Motor neuron (in vitro differentiated cells): ENCODE measurements around the gene FGFBP1. TPM values are rescaled to one million over a fixed set of nuclear protein-coding genes. Genes with fewer than 3 reads are reported as not detected.
A peak's percentile ranks its signal among the peaks of the same experiment; 100 is the strongest.
"Not testable (repeated sequence)": the region's sequence is repeated elsewhere in the genome, so short reads cannot be mapped to it uniquely, and the experiment has no call there.

ENCODE experiments used
- ATAC-seq, 8 experiments: fragments of 200-7000 bp; cut with Tn5 transposase; replicated peaks in 6 of 8; 2 replicates each; pipeline ENCODE4 v1.8.0; 2021; ENCODE audit warnings: mild to moderate bottlenecking in 8 of 8, moderate library complexity in 8 of 8
- H3K27ac ChIP-seq, 2 donors: fragments of 250-450 bp; sonication (Bioruptor Pico); 2 replicates each; pipeline ENCODE4 v1.9.0; 2021; ENCODE audit warnings: antibody characterized with exemption in 2 of 2, mild to moderate bottlenecking in 2 of 2, moderate library complexity in 1 of 2
- H3K4me1 ChIP-seq, 2 donors: fragments of 250-450 bp; sonication (Bioruptor Pico); replicated peaks in 1 of 2; 2 replicates each; pipeline ENCODE4 v1.6.1; 2021; ENCODE audit warnings: antibody characterized with exemption in 2 of 2, mild to moderate bottlenecking in 2 of 2, moderate library complexity in 1 of 2
- H3K4me3 ChIP-seq, 5 donors: fragments of 250-450 bp; sonication (Bioruptor Pico); 2 replicates each; pipeline ENCODE4 v1.9.0; 2021; ENCODE audit warnings: antibody characterized with exemption in 5 of 5, mild to moderate bottlenecking in 5 of 5, moderate library complexity in 4 of 5
- WGBS, 10 experiments: fragments of 450-650 bp; shearing (Covaris generic); methylation state at CpG; one replicate each; pipeline ENCODE4 v1.0.0; 2022; 5-methylcytosine and 5-hydroxymethylcytosine counted together
- in situ Hi-C, 9 experiments: fragments of 400-800 bp; cut with MboI; loops; one replicate each; pipeline ENCODE4 v1.15.0; 2021; ENCODE audit warnings: low sequenced_read_pairs in 9 of 9, low pct_unique_long_range_greater_than_20kb in 2 of 9; ENCODE audit not compliant: unreplicated experiment in 9 of 9
- total RNA-seq, 8 experiments: library from RNA; unstranded; fragments of 300-600 nt; gene quantifications; 2 replicates each; pipeline versions ENCODE4 v1.2.3 to v1.2.4, GENCODE V29; 2022

The FGFBP1 gene
- total RNA-seq, 8 experiments from 2014 or later, result 0.14 to 10.7 (median 1.2) TPM; not detected in 4

DNA sequence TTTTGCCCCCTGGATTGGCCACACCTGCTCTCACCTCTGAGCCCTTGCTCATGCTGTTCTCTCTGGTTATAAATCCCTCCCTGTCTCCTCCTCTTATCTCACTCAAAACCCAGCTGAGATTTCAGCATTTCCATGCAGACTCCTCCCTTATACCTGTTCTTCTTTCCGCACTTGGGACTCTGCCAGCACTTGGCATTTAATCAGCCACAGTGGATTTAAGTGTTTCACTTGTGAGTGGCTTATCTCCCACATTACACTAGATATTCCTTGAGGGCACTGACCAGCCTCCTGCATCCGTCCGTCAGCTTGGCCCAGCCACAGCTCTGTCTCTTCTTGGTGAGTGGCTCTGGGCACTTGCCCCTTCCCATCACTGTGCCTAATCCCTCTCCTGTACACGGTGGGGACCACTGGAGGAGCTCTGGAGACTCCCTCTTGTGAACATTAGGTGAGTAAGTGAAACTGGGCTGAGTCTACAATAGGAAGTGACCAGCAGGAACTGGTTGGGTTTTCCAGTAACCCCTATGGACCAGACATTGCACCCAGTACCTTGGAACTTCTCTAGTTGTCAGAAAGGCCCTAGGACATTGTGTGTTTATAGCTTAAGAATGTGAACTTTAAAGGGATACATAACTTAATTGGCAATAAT, 19.9 kb downstream of the FGFBP1 start:
- ATAC-seq, result no peak
- H3K4me1 ChIP-seq, result no peaks in the 10 kb centered on the region
- H3K4me3 ChIP-seq, result no peak overlapping the region
- WGBS, 10 experiments, result 21 to 100% (median 94%) methylated on average over 1 to 4 of the region's 4 CpGs; no CpG with 5 or more reads in 4 of the 10 experiments
- in situ Hi-C loops, result no loop called here
- no peak overlapping the region for H3K27ac ChIP-seq

DNA sequence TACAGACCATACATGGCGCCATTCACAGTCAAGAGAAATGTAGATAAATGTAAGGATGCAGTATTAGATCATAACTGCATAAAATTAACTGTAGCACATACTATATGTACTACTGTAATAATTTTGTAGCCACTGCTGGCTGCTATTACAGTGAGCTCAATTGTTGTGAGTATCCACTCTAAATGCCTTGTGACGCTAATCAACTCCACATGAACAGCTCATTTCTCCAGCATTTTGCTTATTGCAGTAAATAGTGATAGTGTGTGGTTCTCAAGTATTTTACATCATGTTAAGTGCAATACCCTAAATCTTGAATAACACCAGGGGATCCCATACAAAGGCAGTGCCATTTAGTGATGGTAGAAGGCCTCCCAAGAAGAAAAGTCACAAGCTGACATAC, 21.2 kb downstream of the FGFBP1 start:
- Histone ChIP-seq H3K27ac (no peak overlapping the region), H3K4me3 (no peak overlapping the region), H3K4me1 (no peaks in the 10 kb centered on the region)
- in situ Hi-C loops, result no loop called here
- WGBS, 10 experiments, result 29 to 100% (median 70%) methylated on average over 1 to 2 of the region's 2 CpGs; no CpG with 5 or more reads in 4 of the 10 experiments
- ATAC-seq, result no peak

- H3K4me3 ChIP-seq, H3K4me1 ChIP-seq, in situ Hi-C loops, ATAC-seq, H3K27ac ChIP-seq: not testable (repeated sequence)
- WGBS, 10 experiments, result 27 to 81% (median 50%) methylated on average over 1 to 6 of the region's 9 CpGs; no CpG with 5 or more reads in 6 of the 10 experiments
Measured at GRCh38 chr4:15916358-15916757, 22.2 kb downstream of the FGFBP1 start.

GRCh38 chr4:15914736-15915135, 23.8 kb downstream of the FGFBP1 start:
- in situ Hi-C loops, result no loop called here
- H3K27ac ChIP-seq, result no peak overlapping the region
- H3K4me3 ChIP-seq, result no peak overlapping the region
- WGBS, 10 experiments, result 60 to 88% (median 62%) methylated on average over 2 of the region's 2 CpGs; no CpG with 5 or more reads in 6 of the 10 experiments
- ATAC-seq, result no peak
- no peaks in the 10 kb centered on the region for H3K4me1 ChIP-seq

GRCh38 chr4:15914291-15914690, 24.2 kb downstream of the FGFBP1 start:
- Histone ChIP-seq H3K27ac (no peak overlapping the region), H3K4me3 (no peak overlapping the region), H3K4me1 (no peaks in the 10 kb centered on the region)
- WGBS, 10 experiments, result 31 to 100% (median 85%) methylated on average over 1 to 4 of the region's 4 CpGs; no CpG with 5 or more reads in 2 of the 10 experiments
- in situ Hi-C loops, result no loop called here
- no peak for ATAC-seq

DNA sequence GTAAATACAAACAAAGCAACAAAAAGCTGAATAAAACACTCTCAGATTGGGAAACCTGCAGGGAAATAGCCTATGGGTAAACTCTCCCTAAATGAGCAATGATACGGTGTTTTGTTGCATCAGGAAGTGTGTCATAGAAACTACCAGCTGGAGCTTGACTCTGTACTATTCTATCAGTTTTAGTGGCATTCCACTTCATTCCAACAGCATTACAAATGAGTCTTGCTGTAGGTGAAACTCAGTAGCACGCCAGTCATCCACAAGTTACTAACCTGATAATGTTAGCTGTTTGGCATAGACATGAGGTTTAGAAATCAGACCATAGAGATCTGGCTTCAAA, 24.9 kb downstream of the FGFBP1 start:
- H3K27ac ChIP-seq, result no peak overlapping the region
- ATAC-seq, result peak in 2 of 8 experiments; percentile 54 to 61
- in situ Hi-C loops, result no loop called here
- 0 to 88% (median 56%) methylated on average over 1 to 2 of the region's 2 CpGs; no CpG with 5 or more reads in 3 of the 10 experiments for WGBS, 10 experiments
- H3K4me1 ChIP-seq, result no peaks in the 10 kb centered on the region
- no peak overlapping the region for H3K4me3 ChIP-seq

DNA sequence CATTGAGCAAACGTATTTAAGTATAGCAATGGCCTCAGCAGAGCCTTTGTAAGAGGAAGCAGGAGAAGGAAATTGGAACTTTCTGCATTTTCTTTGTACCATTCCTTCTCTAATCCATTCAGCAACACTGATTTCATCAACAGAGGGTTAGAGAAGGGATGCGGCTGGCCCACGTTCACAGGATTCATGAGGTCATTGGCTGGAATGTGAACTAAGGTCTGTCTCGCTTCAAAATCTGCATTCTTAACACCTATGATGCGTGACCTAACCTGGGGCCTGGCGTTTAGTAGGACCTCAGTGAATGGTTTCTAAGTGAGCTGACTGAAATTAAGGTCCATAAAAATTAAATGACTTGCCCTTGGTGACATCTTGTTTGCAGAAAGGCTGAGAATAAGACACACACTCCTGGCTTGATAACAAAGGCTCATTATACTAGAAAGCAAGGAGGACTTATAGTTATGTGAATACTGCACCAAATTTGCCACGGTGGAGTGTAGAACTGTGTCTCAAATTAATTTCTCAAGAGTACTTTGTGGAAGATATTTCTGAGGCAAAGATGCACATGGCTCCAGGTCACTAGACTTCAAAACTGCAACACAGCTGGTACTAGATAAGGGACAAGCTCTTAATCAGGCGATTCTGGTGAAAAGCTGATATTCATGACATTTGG, 25.4 kb downstream of the FGFBP1 start:
- no peaks in the 10 kb centered on the region for H3K4me1 ChIP-seq
- no peak overlapping the region for H3K4me3 ChIP-seq
- ATAC-seq, result no peak
- no peak overlapping the region for H3K27ac ChIP-seq
- in situ Hi-C loops, result no loop called here
- WGBS, 10 experiments, result 13 to 100% (median 69%) methylated on average over 1 to 8 of the region's 8 CpGs

DNA sequence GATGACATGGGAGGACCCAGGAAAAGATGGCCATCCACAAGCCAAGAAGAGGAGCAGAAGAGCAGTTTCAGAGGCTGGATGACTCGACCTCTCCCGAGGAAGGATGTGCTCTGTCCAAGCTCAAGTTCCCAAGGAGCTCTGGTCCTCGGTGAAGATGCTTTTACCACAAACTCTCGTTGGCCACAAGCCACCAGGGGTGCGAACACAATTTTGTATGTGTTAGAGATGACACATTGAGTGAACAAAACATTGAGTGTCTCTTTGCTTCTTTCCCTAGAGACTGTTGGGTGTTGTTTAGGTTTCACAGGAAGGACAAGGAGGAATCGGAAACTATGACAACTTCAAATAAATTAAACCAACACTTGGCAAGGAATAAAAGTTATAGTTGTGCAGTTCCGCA, 26.3 kb downstream of the FGFBP1 start:
- no peaks in the 10 kb centered on the region for H3K4me1 ChIP-seq
- 40 to 100% (median 81%) methylated on average over 1 to 7 of the region's 7 CpGs for WGBS, 10 experiments
- no peak overlapping the region for H3K27ac ChIP-seq
- in situ Hi-C loops, result no loop called here
- no peak overlapping the region for H3K4me3 ChIP-seq
- ATAC-seq, result no peak

GRCh38 chr4:15910155-15910940, 28.2 kb downstream of the FGFBP1 start:
- 58 to 90% (median 74%) methylated on average over 2 to 6 of the region's 6 CpGs; no CpG with 5 or more reads in 3 of the 10 experiments for WGBS, 10 experiments

DNA sequence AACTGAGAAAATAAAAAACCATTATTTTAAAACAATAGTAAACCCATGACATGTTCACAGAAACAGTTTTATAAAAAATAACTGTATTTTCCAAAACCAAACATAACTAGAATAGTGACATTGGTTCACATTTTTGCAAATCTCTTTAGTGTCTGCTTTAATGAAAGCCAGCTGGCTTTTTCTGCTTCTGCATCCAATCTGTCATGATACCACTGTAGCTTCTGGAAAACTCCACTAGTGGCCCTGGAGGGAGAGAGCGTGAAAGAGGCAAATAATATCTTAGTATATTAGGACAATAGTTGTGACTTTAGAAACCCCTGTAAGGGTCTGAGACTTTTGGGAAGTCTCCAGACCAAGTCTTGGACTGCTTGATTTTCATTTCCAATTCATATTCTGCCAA, 31.1 kb downstream of the FGFBP1 start:
- Histone ChIP-seq H3K4me3 (no peak overlapping the region), H3K4me1 (no peaks in the 10 kb centered on the region), H3K27ac (no peak overlapping the region)
- in situ Hi-C loops, result no loop called here
- ATAC-seq, result no peak
- 83 to 100% (median 88%) methylated on average over 1 of the region's 1 CpG; no CpG with 5 or more reads in 4 of the 10 experiments for WGBS, 10 experiments

More at GRCh38 chr4:15910155-15910940, 28.2 kb downstream of the FGFBP1 start:
- no peak overlapping the region for H3K4me3 ChIP-seq
- peak in 3 of 8 experiments; percentile 48 to 90 (median 80) for ATAC-seq
- in situ Hi-C loops, result no loop called here
- H3K4me1 ChIP-seq, result no peaks in the 10 kb centered on the region
- H3K27ac ChIP-seq, result no peak overlapping the region

DNA sequence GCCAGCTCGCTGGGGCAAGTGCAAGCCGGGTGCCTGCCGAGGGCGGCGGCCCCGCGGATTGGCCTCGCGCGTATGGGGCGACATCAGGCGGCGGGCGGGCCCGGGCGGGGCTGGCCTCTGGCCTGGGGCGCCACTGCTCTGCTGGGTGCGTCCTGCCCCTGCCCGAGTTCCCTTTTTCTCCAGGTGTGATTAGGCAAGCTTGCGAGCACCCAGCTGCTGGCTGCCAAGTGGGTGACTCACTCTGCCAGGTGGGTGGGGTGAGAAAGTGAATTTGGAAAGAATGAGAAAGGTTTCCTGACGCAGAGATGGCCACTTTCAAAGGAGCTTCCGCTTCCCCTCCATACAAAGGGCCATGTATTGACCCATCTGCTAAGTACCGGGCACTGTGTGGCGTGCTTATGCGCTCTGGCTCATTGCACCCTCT, 32.5 kb downstream of the FGFBP1 start:
- in situ Hi-C loops, result no loop called here
- no peak for ATAC-seq
- Histone ChIP-seq H3K4me1 (no peaks in the 10 kb centered on the region), H3K4me3 (no peak overlapping the region), H3K27ac (no peak overlapping the region)
- WGBS, 10 experiments, result 67 to 100% (median 97%) methylated on average over 1 to 5 of the region's 25 CpGs; no CpG with 5 or more reads in 6 of the 10 experiments

DNA sequence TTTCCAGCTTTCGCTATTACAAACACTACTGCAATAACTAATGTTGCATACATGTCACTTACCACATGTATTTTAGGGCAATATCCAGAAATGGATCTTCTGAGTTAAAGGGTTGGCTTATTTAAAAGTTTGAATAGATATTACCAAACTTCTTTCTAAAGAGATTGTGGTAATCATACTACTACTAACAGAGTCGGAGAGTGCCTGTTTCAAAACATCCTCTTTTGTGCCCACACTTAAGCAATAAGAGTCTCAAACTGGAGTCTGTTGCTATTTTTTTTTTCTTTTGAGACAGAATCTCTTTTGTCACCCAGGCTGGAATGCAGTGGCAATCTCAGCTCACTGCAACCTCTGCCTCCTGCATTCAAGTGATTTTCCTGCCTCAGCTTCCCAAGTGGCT, 35.8 kb downstream of the FGFBP1 start:
- in situ Hi-C loops, result no loop called here
- Histone ChIP-seq H3K4me3 (no peak overlapping the region), H3K4me1 (no peaks in the 10 kb centered on the region), H3K27ac (no peak overlapping the region)
- ATAC-seq, result no peak
- WGBS, 10 experiments, result 20 to 100% (median 84%) methylated on average over 1 to 2 of the region's 2 CpGs

- Histone ChIP-seq H3K4me3 (no peak overlapping the region), H3K4me1 (no peaks in the 10 kb centered on the region), H3K27ac (no peak overlapping the region)
- in situ Hi-C loops, result no loop called here
- no peak for ATAC-seq
- WGBS, 10 experiments, result 17 to 100% (median 67%) methylated on average over 1 to 2 of the region's 2 CpGs
Measured at GRCh38 chr4:15901998-15902397, 36.5 kb downstream of the FGFBP1 start.
